IMR-90 (cell line): ENCODE data around the gene SLC9A3. TPM values are rescaled to one million over a fixed set of nuclear protein-coding genes. Genes with fewer than 3 reads are reported as not detected.

Experiments used
- ATAC-seq: fragments of 200-7000 bp; cut with Tn5 transposase; 2 replicates; pipeline ENCODE4 v1.9.1; 2020; ENCODE audit warnings: low read depth, mild to moderate bottlenecking, moderate library complexity
- BruUV-seq: library from RNA; stranded (reverse); fragments of 400-500 nt; replicated peaks from 2 replicates; lab custom pipeline; 2021; lab: Mats Ljungman, UMichigan
- CTCF ChIA-PET: fragments of 300-600 bp; formaldehyde crosslinking; extraction: SDS; loops from one replicate; lab custom pipeline; 2021; ENCODE audit warnings: antibody characterized with exemption; lab: Yijun Ruan, JAX
- POLR2A ChIA-PET: fragments of 300-600 bp; sonication (Branson Sonifier 250); formaldehyde crosslinking; loops from one replicate; lab custom pipeline; 2022; ENCODE audit warnings: antibody characterized with exemption; ENCODE audit not compliant: unreplicated experiment; lab: Charles Lee
- DNase-seq: peaks from one replicate; pipeline ENCODE4 v3.0.0; 2013
- H2AFZ ChIP-seq: replicated peaks from 2 replicates; pipeline ENCODE3; 2013; ENCODE audit warnings: low read length, mild to moderate bottlenecking; ENCODE audit not compliant: poor library complexity
- H2AK5ac ChIP-seq: 2 replicates; pipeline ENCODE4 v1.6.1; 2013; ENCODE audit warnings: low read depth, low read length, inconsistent platforms
- H2AK9ac ChIP-seq: replicated peaks from 2 replicates; pipeline ENCODE3; 2013; ENCODE audit warnings: mild to moderate bottlenecking, low read depth, low read length, moderate library complexity; ENCODE audit not compliant: poor library complexity
- H2BK120ac ChIP-seq: 2 replicates; pipeline ENCODE4 v1.6.1; 2013; ENCODE audit warnings: low read depth, low read length, inconsistent platforms
- H2BK15ac ChIP-seq: 3 replicates; pipeline ENCODE4 v1.6.1; 2013; ENCODE audit warnings: low read depth, low read length, inconsistent platforms
- H2BK20ac ChIP-seq: 2 replicates; pipeline ENCODE4 v1.6.1; 2013; ENCODE audit warnings: low read depth, mild to moderate bottlenecking, inconsistent platforms, low read length, moderate library complexity
- H2BK5ac ChIP-seq: 2 replicates; pipeline ENCODE4 v1.6.1; 2013; ENCODE audit warnings: mild to moderate bottlenecking, low read depth, low read length, inconsistent platforms; ENCODE audit not compliant: poor library complexity, severe bottlenecking
- H3K14ac ChIP-seq: replicated peaks from 2 replicates; pipeline ENCODE4 v1.6.1; 2013; ENCODE audit warnings: low read depth, low read length, inconsistent platforms
- H3K18ac ChIP-seq: 2 replicates; pipeline ENCODE4 v1.6.1; 2013; ENCODE audit warnings: low read depth, low read length, control low read depth
- H3K23ac ChIP-seq: 2 replicates; pipeline ENCODE4 v1.6.1; 2013; ENCODE audit warnings: low read depth, low read length, inconsistent platforms
- H3K27ac ChIP-seq: 2 replicates; pipeline ENCODE4 v1.5.1; 2013; ENCODE audit warnings: mild to moderate bottlenecking, control low read depth, low read length; ENCODE audit not compliant: insufficient read depth
- H3K27me3 ChIP-seq: 2 replicates; pipeline ENCODE4 v1.6.1; 2013; ENCODE audit warnings: low read length; ENCODE audit not compliant: control insufficient read depth, insufficient read depth
- H3K36me3 ChIP-seq: 2 replicates; pipeline ENCODE4 v1.6.1; 2013; ENCODE audit warnings: low read length, mixed read lengths; ENCODE audit not compliant: control insufficient read depth, insufficient read depth
- H3K4ac ChIP-seq: 2 replicates; pipeline ENCODE4 v1.6.1; 2013; ENCODE audit warnings: low read depth, low read length, inconsistent platforms
- H3K4me1 ChIP-seq: 2 replicates; pipeline ENCODE4 v1.6.1; 2013; ENCODE audit warnings: low read length, mixed read lengths; ENCODE audit not compliant: control insufficient read depth, insufficient read depth
- H3K4me2 ChIP-seq: 2 replicates; pipeline ENCODE4 v1.6.1; 2013; ENCODE audit warnings: low read depth, mild to moderate bottlenecking, control low read depth, low read length, moderate library complexity
- H3K4me3 ChIP-seq: 2 replicates; pipeline ENCODE4 v1.5.1; 2013; ENCODE audit warnings: low read depth, mild to moderate bottlenecking, control low read depth, low read length, moderate library complexity; ENCODE audit not compliant: insufficient read depth
- H3K56ac ChIP-seq: 2 replicates; pipeline ENCODE4 v1.6.1; 2013; ENCODE audit warnings: low read length, inconsistent platforms; ENCODE audit not compliant: insufficient read depth; ENCODE audit errors: extremely low read depth
- H3K79me1 ChIP-seq, 2 experiments: 2 replicates each; pipeline ENCODE4 v1.6.1; 2013; ENCODE audit warnings: low read length in 2 of 2, inconsistent platforms in 1 of 2, low read depth in 1 of 2
- H3K9ac ChIP-seq: 2 replicates; pipeline ENCODE4 v1.6.1; 2013; ENCODE audit warnings: low read depth, low read length, control low read depth
- H3K9me1 ChIP-seq: 2 replicates; pipeline ENCODE4 v1.6.1; 2013; ENCODE audit warnings: low read length, inconsistent platforms; ENCODE audit not compliant: insufficient read depth
- H3K9me3 ChIP-seq: 2 replicates; pipeline ENCODE4 v1.6.1; 2013; ENCODE audit warnings: low read length; ENCODE audit not compliant: control insufficient read depth, insufficient read depth
- H4K20me1 ChIP-seq: 2 replicates; pipeline ENCODE4 v1.6.1; 2013; ENCODE audit warnings: low read length, inconsistent platforms; ENCODE audit not compliant: insufficient read depth
- H4K5ac ChIP-seq: 2 replicates; pipeline ENCODE4 v1.6.1; 2013; ENCODE audit warnings: mild to moderate bottlenecking, low read depth, low read length, control low read depth
- H4K8ac ChIP-seq, 2 experiments: 2 replicates each; pipeline ENCODE4 v1.6.1; 2013; ENCODE audit warnings: low read depth in 2 of 2, low read length in 2 of 2, control low read depth in 1 of 2, inconsistent platforms in 1 of 2
- H4K91ac ChIP-seq: 2 replicates; pipeline ENCODE4 v1.6.1; 2013; ENCODE audit warnings: low read depth, low read length, inconsistent platforms; ENCODE audit not compliant: insufficient read depth
- BHLHE40 ChIP-seq: fragments of 150-350 bp; IDR thresholded peaks from 2 replicates; pipeline ENCODE4 v1.6.1; 2016; ENCODE audit warnings: mild to moderate bottlenecking, low read depth, low read length
- CEBPB ChIP-seq: IDR thresholded peaks from 2 replicates; pipeline ENCODE4 v1.6.1; 2012; ENCODE audit warnings: low read depth, low read length, improper control_type of control experiment
- CHD1 ChIP-seq: IDR thresholded peaks from 2 replicates; pipeline ENCODE4 v1.6.1; 2012; ENCODE audit warnings: low read depth, low read length, improper control_type of control experiment
- CTCF ChIP-seq: conservative IDR thresholded peaks from 2 replicates; pipeline ENCODE4 v1.5.1; 2012; ENCODE audit warnings: mild to moderate bottlenecking, low read depth, low read length, improper control_type of control experiment
- ELK1 ChIP-seq: fragments of 150-350 bp; IDR thresholded peaks from 2 replicates; pipeline ENCODE4 v1.6.1; 2016; ENCODE audit warnings: low read depth, mild to moderate bottlenecking, low read length, moderate library complexity, borderline replicate concordance
- FOS ChIP-seq: fragments of 150-350 bp; IDR thresholded peaks from 2 replicates; pipeline ENCODE4 v1.6.1; 2016; ENCODE audit warnings: low read depth, low read length
- MAFK ChIP-seq: IDR thresholded peaks from 2 replicates; pipeline ENCODE4 v1.6.1; 2012; ENCODE audit warnings: low read depth, low read length, improper control_type of control experiment
- MAZ ChIP-seq: IDR thresholded peaks from 2 replicates; pipeline ENCODE4 v1.6.1; 2012; ENCODE audit warnings: low read depth, mild to moderate bottlenecking, low read length, improper control_type of control experiment, moderate library complexity, borderline replicate concordance
- MXI1 ChIP-seq: IDR thresholded peaks from 2 replicates; pipeline ENCODE4 v1.6.1; 2012; ENCODE audit warnings: low read depth, mild to moderate bottlenecking, low read length, moderate library complexity, borderline replicate concordance
- NFE2L2 ChIP-seq: fragments of 150-350 bp; IDR thresholded peaks from 2 replicates; pipeline ENCODE4 v1.6.1; 2016; ENCODE audit warnings: low read depth, mild to moderate bottlenecking, low read length
- POLR2A ChIP-seq: IDR thresholded peaks from 2 replicates; pipeline ENCODE4 v1.6.1; 2012; ENCODE audit warnings: mild to moderate bottlenecking, low read depth, low read length
- RAD21 ChIP-seq: IDR thresholded peaks from 2 replicates; pipeline ENCODE4 v1.6.1; 2012; ENCODE audit warnings: low read length, improper control_type of control experiment
- RCOR1 ChIP-seq: IDR thresholded peaks from 2 replicates; pipeline ENCODE4 v1.6.1; 2012; ENCODE audit warnings: mild to moderate bottlenecking, low read length, improper control_type of control experiment; ENCODE audit not compliant: insufficient replicate concordance
- RFX5 ChIP-seq: IDR thresholded peaks from 2 replicates; pipeline ENCODE4 v1.8.0; 2012; ENCODE audit warnings: low read depth, mild to moderate bottlenecking, low read length, moderate library complexity
- SMC3 ChIP-seq: fragments of 150-350 bp; IDR thresholded peaks from 2 replicates; pipeline ENCODE4 v1.6.1; 2016; ENCODE audit warnings: low read depth, mild to moderate bottlenecking, antibody characterized with exemption, low read length, moderate library complexity
- USF2 ChIP-seq: fragments of 150-350 bp; IDR thresholded peaks from 2 replicates; pipeline ENCODE4 v1.6.1; 2017; ENCODE audit warnings: mild to moderate bottlenecking, antibody characterized with exemption, low read length, low read depth
- WGBS, 2 experiments: methylation state at CpG; one replicate each; pipeline versions ENCODE4 v1.1.5 to v1.1.7; 2013; ENCODE audit warnings: missing lambda C conversion rate in 2 of 2; ENCODE audit not compliant: insufficient read length in 1 of 2; ENCODE audit errors: extremely low coverage in 2 of 2; 5-methylcytosine and 5-hydroxymethylcytosine counted together
- dilution Hi-C: fragments of 300-500 bp; cut with HindIII; formaldehyde crosslinking; loops from one replicate; pipeline ENCODE4 v1.14.3; 2018; ENCODE audit warnings: low sequenced_read_pairs; ENCODE audit not compliant: unreplicated experiment
- in situ Hi-C: fragments of 300-500 bp; cut with MboI; formaldehyde crosslinking; loops from 3 replicates; pipeline ENCODE4 v1.14.3; 2019; ENCODE audit warnings: low sequenced_read_pairs, inconsistent platforms, mixed read lengths
- intact Hi-C: fragments of 100-400 bp; cut with micrococcal nuclease; formaldehyde crosslinking; loops from 2 replicates; pipeline ENCODE4 v1.10.0; 2022
- polyA plus RNA-seq, 3 experiments: library from polyadenylated mRNA; depleted of rRNA; stranded (reverse); fragments of >200 nt; gene quantifications; 2 replicates each; pipeline ENCODE4 v1.2.3, GENCODE V29; 2012; ENCODE audit warnings: low replicate concordance in 1 of 3
- total RNA-seq: library from RNA; depleted of rRNA; stranded (reverse); fragments of >200 nt; gene quantifications from 2 replicates; pipeline ENCODE4 v1.2.3, GENCODE V29; 2012

Gene SLC9A3
- total and polyA plus RNA-seq, 2 of the 4 experiments (the other 2 are of a cell fraction): 0.72 to 1.5 TPM

- ATAC-seq (no peak), DNase-seq (no peak)
- Histone ChIP-seq H3K9me1 (peaks cover 9% of the 10 kb centered on the region; the same call in 1 of the 2 replicates), H3K9ac (no peak overlapping the region), H3K79me1 (peaks cover under 1 to 37% of the 10 kb centered on the region in 2 experiments; a peak in 3 of 4 replicates), H2AFZ (no peak overlapping the region), H2AK5ac (no peak overlapping the region), H4K8ac (no peak overlapping the region), H3K27ac (no peak overlapping the region), H4K5ac (no peak overlapping the region), H4K91ac (no peak overlapping the region), H2BK15ac (no peak overlapping the region), H2AK9ac (no peak overlapping the region), H2BK5ac (no peak overlapping the region), H3K9me3 (no peaks in the 10 kb centered on the region), H2BK20ac (no peak overlapping the region), H3K23ac (no peak overlapping the region), H3K4ac (0 out of 2 replicates have a peak overlapping the region, but pooled peaks have one; percentile 25), H3K27me3 (no peaks in the 10 kb centered on the region), H3K4me2 (no peak overlapping the region), H4K20me1 (no peaks in the 10 kb centered on the region; the same call in 1 of the 2 replicates), H3K14ac (no peak overlapping the region), H3K56ac (no peak overlapping the region), H3K4me3 (no peak overlapping the region), H3K36me3 (peaks cover 63% of the 10 kb centered on the region), H2BK120ac (0 out of 2 replicates have a peak overlapping the region, but pooled peaks have one; percentile 9), H3K4me1 (peaks cover 10% of the 10 kb centered on the region), H3K18ac (no peak overlapping the region)
- ChIA-PET CTCF (no interaction called here), POLR2A (no interaction called here)
- TF ChIP-seq RAD21 (no peak), CTCF (no peak), CEBPB (no peak), MXI1 (no peak), RCOR1 (no peak), POLR2A (no peak), ELK1 (no peak), SMC3 (no peak), USF2 (no peak), MAZ (no peak), RFX5 (no peak), MAFK (no peak), NFE2L2 (no peak), BHLHE40 (no peak), CHD1 (no peak), FOS (no peak)
- in situ Hi-C loops: no loop called here
- no CpG with 5 or more reads among the region's 4 CpGs for WGBS, 2 experiments
- dilution Hi-C loops: no loop called here
- no TSS peak for BruUV-seq
- intact Hi-C loops: loop anchor here (2.0 kb wide), 1 partner anchor 109 kb away; no protein-coding TSS in a partner anchor
These were observed 92.6 kb downstream of the SLC9A3 start for GRCh38 chr5:431711-432050.
